Measurements from ENCODE around the gene OR3A3.

DNA sequence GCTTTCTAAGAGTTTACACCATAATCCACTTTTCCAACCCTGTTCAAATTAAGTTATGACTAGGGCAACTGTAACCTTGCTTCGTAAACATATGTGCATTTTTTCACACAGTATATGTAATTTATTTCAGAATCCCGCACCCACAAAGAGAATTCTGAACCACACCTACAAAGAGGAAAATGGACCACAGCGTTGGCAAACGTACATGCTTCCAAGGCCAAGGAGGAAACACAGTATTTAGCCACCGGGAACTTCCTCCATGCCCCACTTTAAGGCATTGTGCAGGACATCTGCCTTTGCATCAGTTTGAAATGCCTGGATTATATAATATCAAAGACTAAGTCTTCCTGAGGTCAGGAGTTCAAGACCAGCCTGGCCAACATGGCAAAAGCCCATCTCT is 58.4 kb downstream of the OR3A3 start:
- no peak for TF ChIP-seq POLR2A (IDR thresholded peaks at IDR 0.05; ENCODE audit: low read length)
- TF ChIP-seq GATA1 (IDR thresholded peaks at IDR 0.05; ENCODE audit: low read depth, low read length): no peak
